K562 (cell line): Measurements from ENCODE around the gene GPR137C. TPM values are rescaled to one million over a fixed set of nuclear protein-coding genes. Genes with fewer than 3 reads are reported as not detected.

ENCODE experiments used
- ATAC-seq: fragments of 200-7000 bp; cut with Tn5 transposase; 3 replicates; pipeline ENCODE4 v1.9.1; 2020; ENCODE audit warnings: moderate library complexity
- BruUV-seq: library from RNA; stranded (reverse); fragments of 400-500 nt; replicated peaks from 2 replicates; lab custom pipeline; 2021; lab: Mats Ljungman, UMichigan
- CTCF ChIA-PET: fragments of 300-600 bp; formaldehyde crosslinking; extraction: SDS; loops from one replicate; lab custom pipeline; 2021; ENCODE audit warnings: low intra/inter-chr PET ratio; lab: Yijun Ruan, JAX
- POLR2A ChIA-PET: fragments of 300-600, 350-650 bp; sonication (Branson Sonifier 250); formaldehyde crosslinking; extraction: SDS; loops from one replicate; lab custom pipeline; 2021; ENCODE audit warnings: antibody characterized with exemption, inconsistent platforms; lab: Yijun Ruan, JAX
- DNase-seq, 4 experiments: peaks; one replicate each; pipeline versions ENCODE4 v3.0.0 to v3.0.0-alpha.2; 2011 to 2018; ENCODE audit warnings: low spot score in 3 of 4, mixed read lengths in 3 of 4; ENCODE audit errors: extremely low read depth in 1 of 4
- FAIRE-seq: peaks from 2 replicates; lab custom pipeline; 2011; peaks lifted over from hg19 to GRCh38; lab: Jason Lieb, UNC
- H2AFZ ChIP-seq: 2 replicates; pipeline ENCODE4 v1.6.0; 2011; ENCODE audit warnings: low read depth, low read length, control low read depth, inconsistent platforms
- H3K27ac ChIP-seq: fragments of 200-600 bp; 3 replicates; pipeline ENCODE4 v1.8.0; 2011; ENCODE audit warnings: low read depth, mild to moderate bottlenecking, control low read depth, inconsistent platforms, low read length, moderate library complexity, mixed read lengths; ENCODE audit errors: extremely low read depth
- H3K27me3 ChIP-seq, 2 experiments: fragments of 300-600 bp in 1 of 2; 2 replicates in 1 of 2; 3 replicates in 1 of 2; pipeline versions ENCODE4 v1.6.0 to v1.8.0; 2011; ENCODE audit warnings: inconsistent platforms in 2 of 2, low read length in 2 of 2, mild to moderate bottlenecking in 1 of 2, mixed read lengths in 1 of 2, moderate library complexity in 1 of 2; ENCODE audit not compliant: control insufficient read depth in 2 of 2, insufficient read depth in 2 of 2
- H3K36me3 ChIP-seq: fragments of 300-600 bp; 3 replicates; pipeline ENCODE4 v1.8.0; 2011; ENCODE audit warnings: mild to moderate bottlenecking, low read length, inconsistent platforms; ENCODE audit not compliant: control insufficient read depth, insufficient read depth
- H3K4me1 ChIP-seq, 2 experiments: fragments of 200-600 bp in 1 of 2; replicated peaks in 1 of 2; 2 replicates in 1 of 2; 3 replicates in 1 of 2; pipeline versions ENCODE4 v1.5.1 to v1.8.0; 2011; ENCODE audit warnings: inconsistent platforms in 2 of 2, low read length in 2 of 2, mild to moderate bottlenecking in 1 of 2, mixed read lengths in 1 of 2, moderate library complexity in 1 of 2; ENCODE audit not compliant: control insufficient read depth in 2 of 2, insufficient read depth in 2 of 2
- H3K4me2 ChIP-seq: 2 replicates; pipeline ENCODE4 v1.6.1; 2011; ENCODE audit warnings: low read length, control low read depth, inconsistent platforms, mixed read lengths; ENCODE audit not compliant: insufficient read depth
- H3K4me3 ChIP-seq: fragments of 200-600 bp; sonication (generic), shearing (Covaris generic); 2 replicates; pipeline ENCODE4 v1.5.1; 2016; ENCODE audit warnings: control low read depth, inconsistent platforms
- H3K79me2 ChIP-seq: fragments of 200-600 bp; 3 replicates; pipeline ENCODE4 v1.8.0; 2011; ENCODE audit warnings: low read length, inconsistent platforms; ENCODE audit not compliant: control insufficient read depth, insufficient read depth
- H3K9ac ChIP-seq, 2 experiments: 2 replicates each; pipeline versions ENCODE4 v1.6.0 to v1.6.1; 2011; ENCODE audit warnings: low read depth in 2 of 2, low read length in 2 of 2, control low read depth in 1 of 2, inconsistent platforms in 1 of 2, mild to moderate bottlenecking in 1 of 2, mixed read lengths in 1 of 2; ENCODE audit not compliant: insufficient read depth in 1 of 2
- H3K9me1 ChIP-seq: one replicate; pipeline ENCODE4 v1.6.0; 2011; ENCODE audit warnings: inconsistent platforms, mild to moderate bottlenecking, low read length, moderate library complexity; ENCODE audit not compliant: control insufficient read depth, insufficient read depth
- H3K9me3 ChIP-seq: replicated peaks from 2 replicates; pipeline ENCODE4 v1.5.1; 2011; ENCODE audit warnings: low read depth, low read length, inconsistent platforms; ENCODE audit not compliant: control insufficient read depth, insufficient read depth
- H4K20me1 ChIP-seq: replicated peaks from 2 replicates; pipeline ENCODE4 v1.6.1; 2011; ENCODE audit warnings: low read length, inconsistent platforms, mixed read lengths; ENCODE audit not compliant: control insufficient read depth, insufficient read depth
- HMGN3 ChIP-seq: IDR thresholded peaks from 2 replicates; pipeline ENCODE4 v1.6.1; 2011; ENCODE audit warnings: borderline replicate concordance, low read depth, mild to moderate bottlenecking, mixed read lengths, low read length; ENCODE audit not compliant: insufficient read length; ENCODE audit errors: extremely low read depth
- HNRNPL ChIP-seq: fragments of 200-400 bp; formaldehyde crosslinking; IDR thresholded peaks from 2 replicates; pipeline ENCODE4 v1.6.1; 2017; ENCODE audit warnings: low read depth, mild to moderate bottlenecking, low read length
- LARP7 ChIP-seq: fragments of 450-650 bp; IDR thresholded peaks from 2 replicates; pipeline ENCODE4 v1.6.1; 2016
- MED1 ChIP-seq: sonication (generic); formaldehyde crosslinking; IDR thresholded peaks from 2 replicates; pipeline ENCODE4 v1.8.1; 2023; ENCODE audit warnings: missing genetic modification reagents, borderline replicate concordance
- RBM15 ChIP-seq: fragments of 200-400 bp; formaldehyde crosslinking; IDR thresholded peaks from 2 replicates; pipeline ENCODE4 v1.6.1; 2018; ENCODE audit warnings: mild to moderate bottlenecking, low read length, moderate library complexity; ENCODE audit not compliant: insufficient read depth
- RBM22 ChIP-seq: fragments of 200-400 bp; formaldehyde crosslinking; IDR thresholded peaks from 2 replicates; pipeline ENCODE4 v1.6.1; 2018; ENCODE audit warnings: low read length, low read depth; ENCODE audit not compliant: poor library complexity, severe bottlenecking
- SIX5 ChIP-seq, 2 experiments: IDR thresholded peaks; 2 replicates each; pipeline ENCODE4 v1.6.1; 2011; ENCODE audit warnings: low read length in 2 of 2, borderline replicate concordance in 1 of 2, low read depth in 1 of 2, mild to moderate bottlenecking in 1 of 2, moderate library complexity in 1 of 2; ENCODE audit not compliant: insufficient read depth in 1 of 2
- TAF9B ChIP-seq: fragments of 450-650 bp; IDR thresholded peaks from 2 replicates; pipeline ENCODE4 v1.6.1; 2018; ENCODE audit warnings: mild to moderate bottlenecking; ENCODE audit not compliant: partially characterized antibody
- ZKSCAN3 ChIP-seq: fragments of 250-450 bp; sonication (Bioruptor Pico); IDR thresholded peaks from 2 replicates; pipeline ENCODE4 v1.4.0; 2020
- ZNF311 ChIP-seq: fragments of 250-450 bp; sonication (Bioruptor Pico); IDR thresholded peaks from 2 replicates; pipeline ENCODE4 v1.4.0; 2020; ENCODE audit warnings: mild to moderate bottlenecking, moderate library complexity
- WGBS: fragments of 100-300 bp; shearing (Covaris generic); methylation state at CpG from one replicate; pipeline ENCODE4 v1.1.6; 2016; ENCODE audit warnings: low coverage, mixed read lengths; ENCODE audit not compliant: insufficient coverage; ENCODE audit errors: missing lambda C conversion rate; 5-methylcytosine and 5-hydroxymethylcytosine counted together
- in situ Hi-C: fragments of 300-500 bp; cut with MboI; formaldehyde crosslinking; loops from 4 replicates; pipeline ENCODE4 v1.15.0; 2018; ENCODE audit warnings: inconsistent platforms, mixed read lengths
- intact Hi-C: fragments of 100-400 bp; cut with micrococcal nuclease; formaldehyde crosslinking; loops from 2 replicates; pipeline ENCODE4 v1.14.2; 2022
- polyA plus RNA-seq, 8 experiments: library from polyadenylated mRNA; depleted of rRNA in 4 of 8; stranded (reverse) in 5 of 8; unstranded in 3 of 8; fragments of >200 nt; fragmentation: Nextera tagmentation in 2 of 8; fragmentation: Illumina TruSeq in 1 of 8; extraction: Ambion mirVana in 2 of 8; extraction: Trizol in 1 of 8; gene quantifications; 2 replicates each; pipeline versions ENCODE4 v1.2.1 to v1.2.3, GENCODE V29; 2011 to 2014; ENCODE audit warnings: inconsistent platforms in 1 of 8, missing spikeins in 1 of 8
- total RNA-seq, 7 experiments: library from RNA; depleted of rRNA in 6 of 7; stranded (reverse); fragments of >200 nt in 6 of 7; fragmentation: Illumina TruSeq in 2 of 7; extraction: Trizol in 2 of 7; gene quantifications; 2 replicates each; pipeline versions ENCODE4 v1.2.1 to v1.2.3, GENCODE V29; 2011 to 2021; ENCODE audit warnings: low replicate concordance in 1 of 7
- TF ChIP-seq, protein P1 (sequence below): fragments of 450-650 bp; IDR thresholded peaks from 2 replicates; pipeline ENCODE4 v1.6.1; 2017; ENCODE audit warnings: antibody characterized with exemption, mild to moderate bottlenecking
- TF ChIP-seq, protein P2 (sequence below): sonication (generic); formaldehyde crosslinking; IDR thresholded peaks from 2 replicates; pipeline ENCODE4 v1.8.0; 2022; ENCODE audit warnings: mild to moderate bottlenecking, missing genetic modification reagents
- TF ChIP-seq, protein P3 (sequence below): fragments of 250-450 bp; sonication (Bioruptor Pico); IDR thresholded peaks from 2 replicates; pipeline ENCODE4 v1.8.0; 2021; ENCODE audit warnings: mild to moderate bottlenecking, moderate library complexity

Gene GPR137C
- total and polyA plus RNA-seq, 9 of the 15 experiments (the other 6 are each of a cell fraction or from before 2014, with no cell fraction given): 0.03 to 0.31 (median 0.06) TPM; not detected in 4

DNA sequence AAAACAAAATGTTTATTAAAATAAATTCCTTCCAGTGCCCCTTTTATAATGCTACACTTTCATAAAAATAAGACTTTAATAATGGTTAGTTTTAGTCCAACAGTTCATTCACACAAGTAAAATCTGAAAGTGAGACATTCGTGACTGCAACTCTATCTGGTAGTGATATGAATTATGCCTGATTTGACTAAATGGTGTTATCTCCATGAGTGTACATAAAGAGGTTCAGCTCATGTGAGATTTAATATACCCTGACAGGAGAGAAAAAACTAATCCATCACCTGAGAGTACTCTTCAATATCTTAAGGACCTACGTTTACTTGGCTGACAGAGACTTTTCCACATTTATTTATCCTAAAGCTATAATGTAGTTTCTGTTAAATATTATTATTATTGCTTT is 108.7 kb downstream of the GPR137C start:
- DNase-seq (no peak), FAIRE-seq (no peak), ATAC-seq (no peak)
- no peak overlapping the region for H3K4me2 ChIP-seq
- WGBS: 68% methylated on average over 2 of the region's 2 CpGs
- no peaks in the 10 kb centered on the region for H3K4me1 ChIP-seq
- CTCF ChIA-PET: no interaction called here
- H3K27ac ChIP-seq: no peak overlapping the region
- intact Hi-C loops: no loop called here
- POLR2A ChIA-PET: no interaction called here
- no TSS peak for BruUV-seq
- H3K9me1 ChIP-seq: no peaks in the 10 kb centered on the region
- H3K9me3 ChIP-seq: no peaks in the 10 kb centered on the region
- in situ Hi-C loops: loop anchor here (10.0 kb wide), 1 partner anchor 1397 kb away; no protein-coding TSS in a partner anchor
- TF ChIP-seq, protein P1, sequence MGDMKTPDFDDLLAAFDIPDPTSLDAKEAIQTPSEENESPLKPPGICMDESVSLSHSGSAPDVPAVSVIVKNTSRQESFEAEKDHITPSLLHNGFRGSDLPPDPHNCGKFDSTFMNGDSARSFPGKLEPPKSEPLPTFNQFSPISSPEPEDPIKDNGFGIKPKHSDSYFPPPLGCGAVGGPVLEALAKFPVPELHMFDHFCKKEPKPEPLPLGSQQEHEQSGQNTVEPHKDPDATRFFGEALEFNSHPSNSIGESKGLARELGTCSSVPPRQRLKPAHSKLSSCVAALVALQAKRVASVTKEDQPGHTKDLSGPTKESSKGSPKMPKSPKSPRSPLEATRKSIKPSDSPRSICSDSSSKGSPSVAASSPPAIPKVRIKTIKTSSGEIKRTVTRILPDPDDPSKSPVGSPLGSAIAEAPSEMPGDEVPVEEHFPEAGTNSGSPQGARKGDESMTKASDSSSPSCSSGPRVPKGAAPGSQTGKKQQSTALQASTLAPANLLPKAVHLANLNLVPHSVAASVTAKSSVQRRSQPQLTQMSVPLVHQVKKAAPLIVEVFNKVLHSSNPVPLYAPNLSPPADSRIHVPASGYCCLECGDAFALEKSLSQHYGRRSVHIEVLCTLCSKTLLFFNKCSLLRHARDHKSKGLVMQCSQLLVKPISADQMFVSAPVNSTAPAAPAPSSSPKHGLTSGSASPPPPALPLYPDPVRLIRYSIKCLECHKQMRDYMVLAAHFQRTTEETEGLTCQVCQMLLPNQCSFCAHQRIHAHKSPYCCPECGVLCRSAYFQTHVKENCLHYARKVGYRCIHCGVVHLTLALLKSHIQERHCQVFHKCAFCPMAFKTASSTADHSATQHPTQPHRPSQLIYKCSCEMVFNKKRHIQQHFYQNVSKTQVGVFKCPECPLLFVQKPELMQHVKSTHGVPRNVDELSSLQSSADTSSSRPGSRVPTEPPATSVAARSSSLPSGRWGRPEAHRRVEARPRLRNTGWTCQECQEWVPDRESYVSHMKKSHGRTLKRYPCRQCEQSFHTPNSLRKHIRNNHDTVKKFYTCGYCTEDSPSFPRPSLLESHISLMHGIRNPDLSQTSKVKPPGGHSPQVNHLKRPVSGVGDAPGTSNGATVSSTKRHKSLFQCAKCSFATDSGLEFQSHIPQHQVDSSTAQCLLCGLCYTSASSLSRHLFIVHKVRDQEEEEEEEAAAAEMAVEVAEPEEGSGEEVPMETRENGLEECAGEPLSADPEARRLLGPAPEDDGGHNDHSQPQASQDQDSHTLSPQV: no peak
- TF ChIP-seq RBM15: no peak
- TF ChIP-seq SIX5 (IDR thresholded peaks at IDR 0.05; ENCODE audit: borderline replicate concordance in 1 of 2, insufficient read depth in 1 of 2, low read depth in 1 of 2, low read length in 2 of 2): no peak
- no peak for TF ChIP-seq HNRNPL
- no peak for TF ChIP-seq TAF9B
- TF ChIP-seq, protein P2, sequence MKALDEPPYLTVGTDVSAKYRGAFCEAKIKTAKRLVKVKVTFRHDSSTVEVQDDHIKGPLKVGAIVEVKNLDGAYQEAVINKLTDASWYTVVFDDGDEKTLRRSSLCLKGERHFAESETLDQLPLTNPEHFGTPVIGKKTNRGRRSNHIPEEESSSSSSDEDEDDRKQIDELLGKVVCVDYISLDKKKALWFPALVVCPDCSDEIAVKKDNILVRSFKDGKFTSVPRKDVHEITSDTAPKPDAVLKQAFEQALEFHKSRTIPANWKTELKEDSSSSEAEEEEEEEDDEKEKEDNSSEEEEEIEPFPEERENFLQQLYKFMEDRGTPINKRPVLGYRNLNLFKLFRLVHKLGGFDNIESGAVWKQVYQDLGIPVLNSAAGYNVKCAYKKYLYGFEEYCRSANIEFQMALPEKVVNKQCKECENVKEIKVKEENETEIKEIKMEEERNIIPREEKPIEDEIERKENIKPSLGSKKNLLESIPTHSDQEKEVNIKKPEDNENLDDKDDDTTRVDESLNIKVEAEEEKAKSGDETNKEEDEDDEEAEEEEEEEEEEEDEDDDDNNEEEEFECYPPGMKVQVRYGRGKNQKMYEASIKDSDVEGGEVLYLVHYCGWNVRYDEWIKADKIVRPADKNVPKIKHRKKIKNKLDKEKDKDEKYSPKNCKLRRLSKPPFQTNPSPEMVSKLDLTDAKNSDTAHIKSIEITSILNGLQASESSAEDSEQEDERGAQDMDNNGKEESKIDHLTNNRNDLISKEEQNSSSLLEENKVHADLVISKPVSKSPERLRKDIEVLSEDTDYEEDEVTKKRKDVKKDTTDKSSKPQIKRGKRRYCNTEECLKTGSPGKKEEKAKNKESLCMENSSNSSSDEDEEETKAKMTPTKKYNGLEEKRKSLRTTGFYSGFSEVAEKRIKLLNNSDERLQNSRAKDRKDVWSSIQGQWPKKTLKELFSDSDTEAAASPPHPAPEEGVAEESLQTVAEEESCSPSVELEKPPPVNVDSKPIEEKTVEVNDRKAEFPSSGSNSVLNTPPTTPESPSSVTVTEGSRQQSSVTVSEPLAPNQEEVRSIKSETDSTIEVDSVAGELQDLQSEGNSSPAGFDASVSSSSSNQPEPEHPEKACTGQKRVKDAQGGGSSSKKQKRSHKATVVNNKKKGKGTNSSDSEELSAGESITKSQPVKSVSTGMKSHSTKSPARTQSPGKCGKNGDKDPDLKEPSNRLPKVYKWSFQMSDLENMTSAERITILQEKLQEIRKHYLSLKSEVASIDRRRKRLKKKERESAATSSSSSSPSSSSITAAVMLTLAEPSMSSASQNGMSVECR (CRISPR knock-in tag): no peak
- TF ChIP-seq ZNF311 (CRISPR knock-in tag): no peak
- no peak for TF ChIP-seq HMGN3
- TF ChIP-seq MED1 (CRISPR knock-in tag): no peak
- TF ChIP-seq, protein P3, sequence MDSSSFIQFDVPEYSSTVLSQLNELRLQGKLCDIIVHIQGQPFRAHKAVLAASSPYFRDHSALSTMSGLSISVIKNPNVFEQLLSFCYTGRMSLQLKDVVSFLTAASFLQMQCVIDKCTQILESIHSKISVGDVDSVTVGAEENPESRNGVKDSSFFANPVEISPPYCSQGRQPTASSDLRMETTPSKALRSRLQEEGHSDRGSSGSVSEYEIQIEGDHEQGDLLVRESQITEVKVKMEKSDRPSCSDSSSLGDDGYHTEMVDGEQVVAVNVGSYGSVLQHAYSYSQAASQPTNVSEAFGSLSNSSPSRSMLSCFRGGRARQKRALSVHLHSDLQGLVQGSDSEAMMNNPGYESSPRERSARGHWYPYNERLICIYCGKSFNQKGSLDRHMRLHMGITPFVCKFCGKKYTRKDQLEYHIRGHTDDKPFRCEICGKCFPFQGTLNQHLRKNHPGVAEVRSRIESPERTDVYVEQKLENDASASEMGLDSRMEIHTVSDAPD (CRISPR knock-in tag): no peak
- no peak for TF ChIP-seq RBM22
- TF ChIP-seq LARP7: no peak
- no peak for TF ChIP-seq ZKSCAN3
- no peak overlapping the region for H3K9ac ChIP-seq
- H3K36me3 ChIP-seq: peaks cover 34% of the 10 kb centered on the region; the same call in 2 of the 3 replicates
- no peak overlapping the region for H2AFZ ChIP-seq
- H3K79me2 ChIP-seq: no peaks in the 10 kb centered on the region
- H3K4me3 ChIP-seq: no peak overlapping the region
- H4K20me1 ChIP-seq: no peaks in the 10 kb centered on the region
- no peaks in the 10 kb centered on the region for H3K27me3 ChIP-seq
